Measurements from ENCODE around the gene TLR2. TPM values are rescaled to one million over a fixed set of nuclear protein-coding genes. Genes with fewer than 3 reads are reported as not detected.

Gene TLR2
- total and polyA plus RNA-seq, 2 experiments from 2014 or later = 0.63 to 1.2 TPM

DNA sequence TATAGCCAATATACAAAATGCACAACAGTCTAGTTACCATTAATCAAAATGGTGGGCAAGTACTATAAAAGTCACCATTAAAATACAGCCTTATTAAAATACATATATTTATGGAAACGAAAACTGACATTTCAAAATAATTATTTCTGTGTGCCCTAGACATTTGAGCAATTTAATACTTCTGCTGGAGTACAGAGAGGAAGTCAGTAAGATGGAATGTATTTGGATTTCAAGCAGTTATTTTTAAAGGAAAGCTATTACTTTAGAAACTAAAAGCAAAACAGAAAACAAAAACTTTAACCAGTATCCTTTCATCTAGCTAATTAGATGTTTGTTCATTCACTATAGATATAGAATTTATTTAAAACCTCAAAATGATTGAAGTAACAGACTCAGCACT lies 37.8 kb upstream of the TLR2 start:
- Mint-ChIP-seq H3K9me3 (peaks cover 9% of the 10 kb centered on the region; the same call in 2 of the 3 replicates), H3K36me3 (ENCODE audit: low read depth) (no peaks in the 10 kb centered on the region), H3K4me3 (no peak overlapping the region), H3K27ac (no peak overlapping the region), H3K4me1 (peaks cover 11% of the 10 kb centered on the region), H3K27me3 (ENCODE audit: insufficient read depth, low read depth, poor library complexity) (peaks cover 2% of the 10 kb centered on the region)
- ATAC-seq (no peak), DNase-seq (ENCODE audit: low spot score) (no peak)
- TF ChIP-seq NANOG (IDR thresholded peaks at IDR 0.05; ENCODE audit: borderline replicate concordance) = no peak
- TF ChIP-seq, protein P1, sequence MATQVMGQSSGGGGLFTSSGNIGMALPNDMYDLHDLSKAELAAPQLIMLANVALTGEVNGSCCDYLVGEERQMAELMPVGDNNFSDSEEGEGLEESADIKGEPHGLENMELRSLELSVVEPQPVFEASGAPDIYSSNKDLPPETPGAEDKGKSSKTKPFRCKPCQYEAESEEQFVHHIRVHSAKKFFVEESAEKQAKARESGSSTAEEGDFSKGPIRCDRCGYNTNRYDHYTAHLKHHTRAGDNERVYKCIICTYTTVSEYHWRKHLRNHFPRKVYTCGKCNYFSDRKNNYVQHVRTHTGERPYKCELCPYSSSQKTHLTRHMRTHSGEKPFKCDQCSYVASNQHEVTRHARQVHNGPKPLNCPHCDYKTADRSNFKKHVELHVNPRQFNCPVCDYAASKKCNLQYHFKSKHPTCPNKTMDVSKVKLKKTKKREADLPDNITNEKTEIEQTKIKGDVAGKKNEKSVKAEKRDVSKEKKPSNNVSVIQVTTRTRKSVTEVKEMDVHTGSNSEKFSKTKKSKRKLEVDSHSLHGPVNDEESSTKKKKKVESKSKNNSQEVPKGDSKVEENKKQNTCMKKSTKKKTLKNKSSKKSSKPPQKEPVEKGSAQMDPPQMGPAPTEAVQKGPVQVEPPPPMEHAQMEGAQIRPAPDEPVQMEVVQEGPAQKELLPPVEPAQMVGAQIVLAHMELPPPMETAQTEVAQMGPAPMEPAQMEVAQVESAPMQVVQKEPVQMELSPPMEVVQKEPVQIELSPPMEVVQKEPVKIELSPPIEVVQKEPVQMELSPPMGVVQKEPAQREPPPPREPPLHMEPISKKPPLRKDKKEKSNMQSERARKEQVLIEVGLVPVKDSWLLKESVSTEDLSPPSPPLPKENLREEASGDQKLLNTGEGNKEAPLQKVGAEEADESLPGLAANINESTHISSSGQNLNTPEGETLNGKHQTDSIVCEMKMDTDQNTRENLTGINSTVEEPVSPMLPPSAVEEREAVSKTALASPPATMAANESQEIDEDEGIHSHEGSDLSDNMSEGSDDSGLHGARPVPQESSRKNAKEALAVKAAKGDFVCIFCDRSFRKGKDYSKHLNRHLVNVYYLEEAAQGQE (IDR thresholded peaks at IDR 0.05; ENCODE audit: unreplicated experiment) = no peak
- TF ChIP-seq CREB1 (CRISPR knock-in tag; IDR thresholded peaks at IDR 0.05; ENCODE audit: low read depth) = no peak
- TF ChIP-seq EZH2phosphoT487 (IDR thresholded peaks at IDR 0.05; ENCODE audit: unreplicated experiment) = no peak
- TF ChIP-seq STAT1 (IDR thresholded peaks at IDR 0.05; ENCODE audit: unreplicated experiment) = no peak
- TF ChIP-seq, protein P2, sequence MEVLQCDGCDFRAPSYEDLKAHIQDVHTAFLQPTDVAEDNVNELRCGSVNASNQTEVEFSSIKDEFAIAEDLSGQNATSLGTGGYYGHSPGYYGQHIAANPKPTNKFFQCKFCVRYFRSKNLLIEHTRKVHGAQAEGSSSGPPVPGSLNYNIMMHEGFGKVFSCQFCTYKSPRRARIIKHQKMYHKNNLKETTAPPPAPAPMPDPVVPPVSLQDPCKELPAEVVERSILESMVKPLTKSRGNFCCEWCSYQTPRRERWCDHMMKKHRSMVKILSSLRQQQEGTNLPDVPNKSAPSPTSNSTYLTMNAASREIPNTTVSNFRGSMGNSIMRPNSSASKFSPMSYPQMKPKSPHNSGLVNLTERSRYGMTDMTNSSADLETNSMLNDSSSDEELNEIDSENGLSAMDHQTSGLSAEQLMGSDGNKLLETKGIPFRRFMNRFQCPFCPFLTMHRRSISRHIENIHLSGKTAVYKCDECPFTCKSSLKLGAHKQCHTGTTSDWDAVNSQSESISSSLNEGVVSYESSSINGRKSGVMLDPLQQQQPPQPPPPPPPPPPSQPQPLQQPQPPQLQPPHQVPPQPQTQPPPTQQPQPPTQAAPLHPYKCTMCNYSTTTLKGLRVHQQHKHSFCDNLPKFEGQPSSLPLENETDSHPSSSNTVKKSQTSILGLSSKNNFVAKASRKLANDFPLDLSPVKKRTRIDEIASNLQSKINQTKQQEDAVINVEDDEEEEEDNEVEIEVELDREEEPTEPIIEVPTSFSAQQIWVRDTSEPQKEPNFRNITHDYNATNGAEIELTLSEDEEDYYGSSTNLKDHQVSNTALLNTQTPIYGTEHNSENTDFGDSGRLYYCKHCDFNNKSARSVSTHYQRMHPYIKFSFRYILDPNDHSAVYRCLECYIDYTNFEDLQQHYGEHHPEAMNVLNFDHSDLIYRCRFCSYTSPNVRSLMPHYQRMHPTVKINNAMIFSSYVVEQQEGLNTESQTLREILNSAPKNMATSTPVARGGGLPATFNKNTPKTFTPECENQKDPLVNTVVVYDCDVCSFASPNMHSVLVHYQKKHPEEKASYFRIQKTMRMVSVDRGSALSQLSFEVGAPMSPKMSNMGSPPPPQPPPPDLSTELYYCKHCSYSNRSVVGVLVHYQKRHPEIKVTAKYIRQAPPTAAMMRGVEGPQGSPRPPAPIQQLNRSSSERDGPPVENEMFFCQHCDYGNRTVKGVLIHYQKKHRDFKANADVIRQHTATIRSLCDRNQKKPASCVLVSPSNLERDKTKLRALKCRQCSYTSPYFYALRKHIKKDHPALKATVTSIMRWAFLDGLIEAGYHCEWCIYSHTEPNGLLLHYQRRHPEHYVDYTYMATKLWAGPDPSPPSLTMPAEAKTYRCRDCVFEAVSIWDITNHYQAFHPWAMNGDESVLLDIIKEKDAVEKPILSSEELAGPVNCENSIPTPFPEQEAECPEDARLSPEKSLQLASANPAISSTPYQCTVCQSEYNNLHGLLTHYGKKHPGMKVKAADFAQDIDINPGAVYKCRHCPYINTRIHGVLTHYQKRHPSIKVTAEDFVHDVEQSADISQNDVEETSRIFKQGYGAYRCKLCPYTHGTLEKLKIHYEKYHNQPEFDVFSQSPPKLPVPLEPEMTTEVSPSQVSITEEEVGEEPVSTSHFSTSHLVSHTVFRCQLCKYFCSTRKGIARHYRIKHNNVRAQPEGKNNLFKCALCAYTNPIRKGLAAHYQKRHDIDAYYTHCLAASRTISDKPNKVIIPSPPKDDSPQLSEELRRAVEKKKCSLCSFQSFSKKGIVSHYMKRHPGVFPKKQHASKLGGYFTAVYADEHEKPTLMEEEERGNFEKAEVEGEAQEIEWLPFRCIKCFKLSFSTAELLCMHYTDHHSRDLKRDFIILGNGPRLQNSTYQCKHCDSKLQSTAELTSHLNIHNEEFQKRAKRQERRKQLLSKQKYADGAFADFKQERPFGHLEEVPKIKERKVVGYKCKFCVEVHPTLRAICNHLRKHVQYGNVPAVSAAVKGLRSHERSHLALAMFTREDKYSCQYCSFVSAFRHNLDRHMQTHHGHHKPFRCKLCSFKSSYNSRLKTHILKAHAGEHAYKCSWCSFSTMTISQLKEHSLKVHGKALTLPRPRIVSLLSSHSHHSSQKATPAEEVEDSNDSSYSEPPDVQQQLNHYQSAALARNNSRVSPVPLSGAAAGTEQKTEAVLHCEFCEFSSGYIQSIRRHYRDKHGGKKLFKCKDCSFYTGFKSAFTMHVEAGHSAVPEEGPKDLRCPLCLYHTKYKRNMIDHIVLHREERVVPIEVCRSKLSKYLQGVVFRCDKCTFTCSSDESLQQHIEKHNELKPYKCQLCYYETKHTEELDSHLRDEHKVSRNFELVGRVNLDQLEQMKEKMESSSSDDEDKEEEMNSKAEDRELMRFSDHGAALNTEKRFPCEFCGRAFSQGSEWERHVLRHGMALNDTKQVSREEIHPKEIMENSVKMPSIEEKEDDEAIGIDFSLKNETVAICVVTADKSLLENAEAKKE (CRISPR knock-in tag; IDR thresholded peaks at IDR 0.05) = no peak
- no peak for TF ChIP-seq JUNB (IDR thresholded peaks at IDR 0.05; ENCODE audit: unreplicated experiment)
- TF ChIP-seq EZH2 (IDR thresholded peaks at IDR 0.05; ENCODE audit: low read depth, unreplicated experiment) = no peak
- TF ChIP-seq ZNF331 (CRISPR knock-in tag; IDR thresholded peaks at IDR 0.05; ENCODE audit: low read depth) = no peak
- TF ChIP-seq, protein P3, sequence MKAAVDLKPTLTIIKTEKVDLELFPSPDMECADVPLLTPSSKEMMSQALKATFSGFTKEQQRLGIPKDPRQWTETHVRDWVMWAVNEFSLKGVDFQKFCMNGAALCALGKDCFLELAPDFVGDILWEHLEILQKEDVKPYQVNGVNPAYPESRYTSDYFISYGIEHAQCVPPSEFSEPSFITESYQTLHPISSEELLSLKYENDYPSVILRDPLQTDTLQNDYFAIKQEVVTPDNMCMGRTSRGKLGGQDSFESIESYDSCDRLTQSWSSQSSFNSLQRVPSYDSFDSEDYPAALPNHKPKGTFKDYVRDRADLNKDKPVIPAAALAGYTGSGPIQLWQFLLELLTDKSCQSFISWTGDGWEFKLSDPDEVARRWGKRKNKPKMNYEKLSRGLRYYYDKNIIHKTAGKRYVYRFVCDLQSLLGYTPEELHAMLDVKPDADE (IDR thresholded peaks at IDR 0.05) = no peak
- TF ChIP-seq, protein P4, sequence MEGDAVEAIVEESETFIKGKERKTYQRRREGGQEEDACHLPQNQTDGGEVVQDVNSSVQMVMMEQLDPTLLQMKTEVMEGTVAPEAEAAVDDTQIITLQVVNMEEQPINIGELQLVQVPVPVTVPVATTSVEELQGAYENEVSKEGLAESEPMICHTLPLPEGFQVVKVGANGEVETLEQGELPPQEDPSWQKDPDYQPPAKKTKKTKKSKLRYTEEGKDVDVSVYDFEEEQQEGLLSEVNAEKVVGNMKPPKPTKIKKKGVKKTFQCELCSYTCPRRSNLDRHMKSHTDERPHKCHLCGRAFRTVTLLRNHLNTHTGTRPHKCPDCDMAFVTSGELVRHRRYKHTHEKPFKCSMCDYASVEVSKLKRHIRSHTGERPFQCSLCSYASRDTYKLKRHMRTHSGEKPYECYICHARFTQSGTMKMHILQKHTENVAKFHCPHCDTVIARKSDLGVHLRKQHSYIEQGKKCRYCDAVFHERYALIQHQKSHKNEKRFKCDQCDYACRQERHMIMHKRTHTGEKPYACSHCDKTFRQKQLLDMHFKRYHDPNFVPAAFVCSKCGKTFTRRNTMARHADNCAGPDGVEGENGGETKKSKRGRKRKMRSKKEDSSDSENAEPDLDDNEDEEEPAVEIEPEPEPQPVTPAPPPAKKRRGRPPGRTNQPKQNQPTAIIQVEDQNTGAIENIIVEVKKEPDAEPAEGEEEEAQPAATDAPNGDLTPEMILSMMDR (conservative IDR thresholded peaks at IDR 0.05; ENCODE audit: low read depth in 2 of 2) = no peak
- no peak for TF ChIP-seq ZNF114 (CRISPR knock-in tag; IDR thresholded peaks at IDR 0.05)
- no peak for TF ChIP-seq POLR2AphosphoS5 (IDR thresholded peaks at IDR 0.05; ENCODE audit: low read depth)
- Histone ChIP-seq H3F3A (replicated peaks; ENCODE audit: low read depth) (no peaks in the 10 kb centered on the region), H4K20me1 (replicated peaks; ENCODE audit: insufficient read depth) (no peaks in the 10 kb centered on the region), H3K79me2 (replicated peaks; ENCODE audit: insufficient read depth) (no peaks in the 10 kb centered on the region), H2AFZ (no peak overlapping the region), H3K4me2 (no peak overlapping the region), H3K36me3 (ENCODE audit: insufficient read depth) (no peaks in the 10 kb centered on the region), H3K4me1 (ENCODE audit: insufficient read depth) (peaks cover 3% of the 10 kb centered on the region; the same call in 1 of the 2 replicates), H3K9me2 (ENCODE audit: insufficient read depth) (no peaks in the 10 kb centered on the region), H3K27ac (ENCODE audit: low read depth) (no peak overlapping the region), H3K27me3 (ENCODE audit: insufficient read depth) (no peaks in the 10 kb centered on the region), H3K4me3 (no peak overlapping the region)

Data from GM23338 (cell line).